Gastroesophageal sphincter (tissue), 4 donors: ENCODE measurements around the gene ARAP1. TPM values are rescaled to one million over a fixed set of nuclear protein-coding genes. Genes with fewer than 3 reads are reported as not detected.

Source experiments
- ATAC-seq: fragments of 150-250 bp; one replicate; pipeline ENCODE4 v1.9.1; 2016; ENCODE audit warnings: mild to moderate bottlenecking, moderate library complexity
- H3K27ac ChIP-seq, 4 donors: fragments of 200-600 bp; sonication (generic) in 3 of 4; 1 replicate in 3 of 4; 2 replicates in 1 of 4; pipeline ENCODE4 v1.5.1; 2016 to 2019
- H3K27me3 ChIP-seq: fragments of 200-600 bp; sonication (generic); one replicate; pipeline ENCODE4 v1.5.1; 2019
- H3K36me3 ChIP-seq, 2 donors: fragments of 200-600 bp; sonication (generic); one replicate each; pipeline ENCODE4 v1.5.1; 2019; ENCODE audit warnings: control low read depth in 1 of 2
- H3K4me1 ChIP-seq, 3 donors: fragments of 200-600 bp; sonication (generic); 1 replicate in 2 of 3; 2 replicates in 1 of 3; pipeline ENCODE4 v1.5.1; 2016 to 2019; ENCODE audit warnings: control low read depth in 2 of 3
- H3K4me3 ChIP-seq, 2 donors: fragments of 200-600 bp; sonication (generic); one replicate each; pipeline ENCODE4 v1.5.1; 2019; ENCODE audit warnings: mild to moderate bottlenecking in 1 of 2, moderate library complexity in 1 of 2
- H3K9me3 ChIP-seq, 3 donors: fragments of 200-600 bp; sonication (generic); one replicate each; pipeline ENCODE4 v1.5.1; 2017 to 2019; ENCODE audit warnings: control low read depth in 2 of 3
- EP300 ChIP-seq: sonication (generic); formaldehyde crosslinking; IDR thresholded peaks from one replicate; pipeline ENCODE4 v1.6.1; 2017; ENCODE audit warnings: antibody characterized with exemption, mild to moderate bottlenecking
- POLR2A ChIP-seq, 2 donors: fragments of 450-650 bp; IDR thresholded peaks; one replicate each; pipeline ENCODE4 v1.6.1; 2017; ENCODE audit warnings: antibody characterized with exemption in 2 of 2, mild to moderate bottlenecking in 2 of 2, moderate library complexity in 1 of 2
- POLR2AphosphoS5 ChIP-seq: sonication (generic); formaldehyde crosslinking; IDR thresholded peaks from one replicate; pipeline ENCODE4 v1.6.1; 2017; ENCODE audit warnings: antibody characterized with exemption
- WGBS, 2 donors: methylation state at CpG; one replicate each; pipeline ENCODE4 v1.1.5; 2018; ENCODE audit warnings: low coverage in 1 of 2; 5-methylcytosine and 5-hydroxymethylcytosine counted together
- total RNA-seq, 4 donors: library from RNA; depleted of rRNA; stranded (reverse); fragments of >200 nt; gene quantifications; one replicate each; pipeline ENCODE4 v1.1.0, GENCODE V29; 2016
- TF ChIP-seq, protein P1 (sequence below), 4 experiments: fragments of 200-600 bp in 2 of 4; fragments of 450-650 bp in 2 of 4; sonication (generic) in 1 of 4; IDR thresholded peaks; one replicate each; pipeline ENCODE4 v1.5.1; 2017 to 2019; ENCODE audit warnings: antibody characterized with exemption in 4 of 4, mild to moderate bottlenecking in 2 of 4, moderate library complexity in 2 of 4

The ARAP1 gene
- total RNA-seq, 4 donors from 2014 or later = 72.4 to 125 (median 95.1) TPM

DNA sequence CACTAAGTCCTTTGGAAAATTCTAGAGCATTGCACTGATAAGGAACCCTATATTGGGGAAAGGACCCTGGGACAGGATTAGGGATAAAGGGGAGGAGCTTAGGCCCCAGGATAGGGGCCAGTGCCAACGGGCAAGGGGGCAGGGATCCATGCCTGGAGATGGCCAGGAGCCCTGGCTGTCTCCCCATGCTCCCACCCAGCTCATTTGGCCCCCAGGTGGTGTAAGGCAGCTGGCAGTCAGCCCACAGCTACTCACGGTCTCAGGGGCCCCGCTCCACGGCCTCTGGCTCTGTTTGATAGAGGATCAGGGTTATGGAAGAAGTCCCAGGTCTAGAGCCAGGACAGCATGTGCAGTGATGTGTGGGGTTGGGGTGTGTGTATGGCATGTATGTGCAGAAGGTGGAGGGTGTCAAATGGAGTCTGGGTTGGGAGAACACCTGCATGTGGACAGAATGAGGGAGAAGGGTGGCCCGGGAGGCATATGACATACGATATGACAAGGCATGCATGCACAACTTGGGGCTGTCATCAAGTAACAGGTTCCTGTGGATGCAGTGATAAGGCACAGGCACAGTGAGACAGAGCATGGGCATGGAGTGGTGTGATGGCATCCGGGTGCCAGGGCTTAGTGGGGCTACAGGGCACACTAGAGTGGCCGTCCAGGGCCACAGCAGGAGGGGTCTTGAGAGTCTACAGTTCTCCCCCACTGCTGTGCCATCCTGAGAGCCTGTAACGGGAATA, 59.5 kb downstream of the ARAP1 start:
- Histone ChIP-seq H3K4me1 (peaks cover 0 to 1% (median 0%) of the 10 kb centered on the region in 3 donors), H3K4me3 (no peak overlapping the region), H3K9me3 (no peaks in the 10 kb centered on the region), H3K27me3 (no peaks in the 10 kb centered on the region), H3K36me3 (peaks cover 0 to 100% of the 10 kb centered on the region in 2 donors), H3K27ac (no peak overlapping the region)
- TF ChIP-seq POLR2A (IDR thresholded peaks at IDR 0.05) = no peak
- no peak for ATAC-seq
- WGBS, 2 donors = 68 to 91% methylated on average over 3 to 5 of the region's 9 CpGs

DNA sequence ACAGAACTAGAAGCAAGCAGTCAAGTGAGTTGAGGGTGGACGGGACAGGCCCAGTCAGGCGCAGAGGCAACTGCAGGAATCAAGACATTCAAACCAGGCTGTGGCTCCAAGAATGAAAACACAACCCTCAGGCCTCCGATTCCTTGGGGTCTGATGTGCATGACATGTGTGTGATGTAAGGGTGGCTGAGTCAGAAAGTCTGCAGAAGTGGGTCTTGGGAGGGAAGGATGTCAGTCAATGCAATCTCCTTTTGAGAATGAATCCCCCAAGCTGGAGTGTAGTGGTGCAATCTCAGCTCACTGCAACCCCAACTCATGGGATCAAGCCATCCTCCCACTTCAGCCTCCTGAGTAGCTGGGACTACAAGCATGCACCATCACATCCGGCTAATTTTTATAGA, 62.0 kb downstream of the ARAP1 start:
- H3K27me3 ChIP-seq = no peaks in the 10 kb centered on the region
- H3K27ac ChIP-seq = no peak overlapping the region
- no peak overlapping the region for H3K4me3 ChIP-seq
- ATAC-seq = no peak
- TF ChIP-seq POLR2A (IDR thresholded peaks at IDR 0.05) (no peak), EP300 (no peak), POLR2AphosphoS5 (no peak)
- TF ChIP-seq, protein P1, sequence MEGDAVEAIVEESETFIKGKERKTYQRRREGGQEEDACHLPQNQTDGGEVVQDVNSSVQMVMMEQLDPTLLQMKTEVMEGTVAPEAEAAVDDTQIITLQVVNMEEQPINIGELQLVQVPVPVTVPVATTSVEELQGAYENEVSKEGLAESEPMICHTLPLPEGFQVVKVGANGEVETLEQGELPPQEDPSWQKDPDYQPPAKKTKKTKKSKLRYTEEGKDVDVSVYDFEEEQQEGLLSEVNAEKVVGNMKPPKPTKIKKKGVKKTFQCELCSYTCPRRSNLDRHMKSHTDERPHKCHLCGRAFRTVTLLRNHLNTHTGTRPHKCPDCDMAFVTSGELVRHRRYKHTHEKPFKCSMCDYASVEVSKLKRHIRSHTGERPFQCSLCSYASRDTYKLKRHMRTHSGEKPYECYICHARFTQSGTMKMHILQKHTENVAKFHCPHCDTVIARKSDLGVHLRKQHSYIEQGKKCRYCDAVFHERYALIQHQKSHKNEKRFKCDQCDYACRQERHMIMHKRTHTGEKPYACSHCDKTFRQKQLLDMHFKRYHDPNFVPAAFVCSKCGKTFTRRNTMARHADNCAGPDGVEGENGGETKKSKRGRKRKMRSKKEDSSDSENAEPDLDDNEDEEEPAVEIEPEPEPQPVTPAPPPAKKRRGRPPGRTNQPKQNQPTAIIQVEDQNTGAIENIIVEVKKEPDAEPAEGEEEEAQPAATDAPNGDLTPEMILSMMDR (IDR thresholded peaks at IDR 0.05) = no peak
- peaks cover 0 to 20% (median 16%) of the 10 kb centered on the region in 3 donors for H3K4me1 ChIP-seq
- H3K9me3 ChIP-seq = no peaks in the 10 kb centered on the region
- peaks cover 0 to 97% of the 10 kb centered on the region in 2 donors for H3K36me3 ChIP-seq
- 68 to 100% methylated on average over 3 of the region's 4 CpGs for WGBS, 2 donors

DNA sequence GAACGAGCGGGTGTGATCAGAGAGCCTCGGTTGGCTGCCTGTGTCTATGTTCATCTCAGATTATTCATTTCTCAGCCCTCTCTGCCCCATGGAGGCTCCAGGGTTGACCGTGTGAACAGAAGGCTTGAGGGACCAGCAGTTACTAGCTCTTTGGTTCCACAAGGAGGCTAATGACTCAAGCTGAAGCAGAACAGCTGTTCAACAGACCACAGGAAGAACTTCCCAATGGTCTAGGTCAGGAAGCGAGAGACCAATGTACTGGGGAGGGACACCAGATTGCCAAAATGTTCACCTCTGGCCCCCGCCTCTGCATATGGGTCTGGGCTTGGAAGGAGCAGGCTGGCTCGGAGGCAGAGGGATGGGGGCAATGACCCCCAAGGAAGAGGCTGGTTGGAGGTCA, 63.3 kb downstream of the ARAP1 start:
- Histone ChIP-seq H3K36me3 (peaks cover 0 to 95% of the 10 kb centered on the region in 2 donors), H3K27ac (peak overlapping the region in 3 of 4 donors; percentile 1 to 31 (median 8)), H3K4me3 (no peak overlapping the region), H3K4me1 (peaks cover 0 to 32% (median 28%) of the 10 kb centered on the region in 3 donors), H3K27me3 (no peaks in the 10 kb centered on the region), H3K9me3 (no peaks in the 10 kb centered on the region)
- TF ChIP-seq, protein P1 (IDR thresholded peaks at IDR 0.05) = peak in 1 of 4 experiments; percentile 16
- TF ChIP-seq POLR2AphosphoS5 = no peak
- ATAC-seq = no peak
- 48% methylated on average over 3 of the region's 7 CpGs; no CpG with 5 or more reads in 1 of the 2 donors for WGBS, 2 donors

DNA sequence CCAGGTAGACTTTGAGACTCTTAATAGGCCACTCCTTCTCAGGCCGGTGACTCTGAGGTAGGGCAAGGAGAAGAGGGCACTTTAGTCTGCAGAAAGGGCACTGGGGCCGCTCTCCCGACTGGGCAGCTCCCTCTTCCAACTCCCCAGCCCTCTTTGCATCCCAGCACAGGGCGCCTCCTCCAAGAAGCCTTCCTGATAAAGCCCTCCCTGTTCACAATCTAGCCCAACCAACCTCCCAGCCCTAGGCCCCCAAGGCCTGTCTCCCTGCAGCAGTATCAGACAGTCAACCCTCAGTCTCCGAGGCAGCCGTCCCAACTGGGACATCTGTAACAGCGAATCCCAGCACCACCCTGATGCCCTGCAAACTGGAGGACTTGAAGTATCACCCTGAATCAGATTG, 63.7 kb downstream of the ARAP1 start:
- ATAC-seq = no peak
- Histone ChIP-seq H3K27me3 (no peaks in the 10 kb centered on the region), H3K4me1 (peaks cover 0 to 37% (median 30%) of the 10 kb centered on the region in 3 donors), H3K27ac (peak overlapping the region in 1 of 4 donors; percentile 23), H3K4me3 (no peak overlapping the region), H3K36me3 (peaks cover 0 to 90% of the 10 kb centered on the region in 2 donors), H3K9me3 (no peaks in the 10 kb centered on the region)
- WGBS, 2 donors = 94% methylated on average over 6 of the region's 7 CpGs; no CpG with 5 or more reads in 1 of the 2 donors
- TF ChIP-seq POLR2AphosphoS5 (no peak), POLR2A (IDR thresholded peaks at IDR 0.05) (no peak), EP300 (no peak)
- TF ChIP-seq, protein P1 (IDR thresholded peaks at IDR 0.05) = no peak

DNA sequence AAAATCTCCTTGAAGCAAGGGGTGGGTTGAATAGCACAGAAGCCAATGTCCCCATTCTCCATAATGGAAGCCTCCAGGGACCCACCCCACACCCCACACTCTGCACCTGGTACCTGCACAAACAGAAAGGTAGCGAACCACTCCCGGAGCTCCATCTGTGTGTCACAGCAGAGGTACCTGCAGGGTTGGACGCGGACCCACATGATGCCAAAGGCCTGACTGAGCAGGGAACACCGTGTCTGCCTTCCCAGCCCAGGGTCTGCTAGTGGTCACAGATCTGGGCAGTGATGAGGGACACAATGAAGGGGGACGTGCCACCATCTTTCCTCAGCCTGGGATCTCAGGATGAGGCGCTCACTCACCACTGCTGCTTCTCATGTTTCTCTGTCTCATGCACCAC, 64.9 kb downstream of the ARAP1 start:
- Histone ChIP-seq H3K27me3 (no peaks in the 10 kb centered on the region), H3K4me1 (peaks cover 0 to 39% (median 30%) of the 10 kb centered on the region in 3 donors), H3K27ac (peak overlapping the region in 3 of 4 donors; percentile 43 to 69 (median 66)), H3K36me3 (peaks cover 0 to 79% of the 10 kb centered on the region in 2 donors), H3K9me3 (no peaks in the 10 kb centered on the region), H3K4me3 (no peak overlapping the region)
- TF ChIP-seq POLR2A (IDR thresholded peaks at IDR 0.05) (no peak), POLR2AphosphoS5 (no peak), EP300 (no peak)
- TF ChIP-seq, protein P1 (IDR thresholded peaks at IDR 0.05) = no peak
- no peak for ATAC-seq
- 80% methylated on average over 1 of the region's 7 CpGs; no CpG with 5 or more reads in 1 of the 2 donors for WGBS, 2 donors
